Measurements from ENCODE around the gene IARS1. TPM values are rescaled to one million over a fixed set of nuclear protein-coding genes. Genes with fewer than 3 reads are reported as not detected.

IARS1 gene
- total and polyA plus RNA-seq, 2 of the 13 experiments (the other 11 are each of a cell fraction or from before 2014, with no cell fraction given): 55.9 to 185 TPM

DNA sequence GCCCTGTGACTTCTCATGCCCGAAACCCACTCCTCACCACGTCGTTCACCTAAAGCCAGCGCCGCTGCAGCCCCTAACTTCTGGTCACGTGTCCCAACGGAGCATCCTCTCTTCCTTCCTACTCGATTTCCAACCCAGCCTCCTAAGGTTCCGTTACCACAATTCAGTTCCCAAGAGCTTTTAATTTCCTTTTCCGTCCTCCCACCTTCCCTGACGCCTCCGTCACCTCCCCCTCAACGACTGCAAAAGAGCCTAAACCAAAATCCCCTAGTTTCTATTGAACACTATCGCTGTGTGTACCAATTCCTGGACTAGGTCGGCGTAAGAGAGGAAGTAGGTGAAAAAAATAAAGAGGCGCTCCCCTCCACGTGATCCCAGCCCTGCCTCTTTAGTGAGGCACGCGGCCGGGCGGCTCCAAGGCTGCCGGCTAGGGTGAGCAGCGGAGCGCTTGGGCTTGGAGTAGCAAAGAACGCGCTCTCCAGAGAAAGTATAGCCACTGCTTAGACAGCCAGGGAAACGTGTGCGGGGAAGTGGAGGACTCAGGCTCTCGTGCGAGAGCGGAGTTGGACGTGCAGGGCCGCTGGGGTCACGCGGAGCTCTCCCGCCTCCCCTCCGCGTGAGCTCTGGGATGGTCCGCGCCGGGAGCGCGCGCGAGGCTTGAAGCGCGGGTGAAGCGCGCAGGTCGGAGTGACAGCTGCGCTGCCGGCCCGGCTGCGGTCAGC, 31.9 kb upstream of the IARS1 start, which contains the start of the genes CENPP and NOL8 (continued):
- TF ChIP-seq, protein P1, sequence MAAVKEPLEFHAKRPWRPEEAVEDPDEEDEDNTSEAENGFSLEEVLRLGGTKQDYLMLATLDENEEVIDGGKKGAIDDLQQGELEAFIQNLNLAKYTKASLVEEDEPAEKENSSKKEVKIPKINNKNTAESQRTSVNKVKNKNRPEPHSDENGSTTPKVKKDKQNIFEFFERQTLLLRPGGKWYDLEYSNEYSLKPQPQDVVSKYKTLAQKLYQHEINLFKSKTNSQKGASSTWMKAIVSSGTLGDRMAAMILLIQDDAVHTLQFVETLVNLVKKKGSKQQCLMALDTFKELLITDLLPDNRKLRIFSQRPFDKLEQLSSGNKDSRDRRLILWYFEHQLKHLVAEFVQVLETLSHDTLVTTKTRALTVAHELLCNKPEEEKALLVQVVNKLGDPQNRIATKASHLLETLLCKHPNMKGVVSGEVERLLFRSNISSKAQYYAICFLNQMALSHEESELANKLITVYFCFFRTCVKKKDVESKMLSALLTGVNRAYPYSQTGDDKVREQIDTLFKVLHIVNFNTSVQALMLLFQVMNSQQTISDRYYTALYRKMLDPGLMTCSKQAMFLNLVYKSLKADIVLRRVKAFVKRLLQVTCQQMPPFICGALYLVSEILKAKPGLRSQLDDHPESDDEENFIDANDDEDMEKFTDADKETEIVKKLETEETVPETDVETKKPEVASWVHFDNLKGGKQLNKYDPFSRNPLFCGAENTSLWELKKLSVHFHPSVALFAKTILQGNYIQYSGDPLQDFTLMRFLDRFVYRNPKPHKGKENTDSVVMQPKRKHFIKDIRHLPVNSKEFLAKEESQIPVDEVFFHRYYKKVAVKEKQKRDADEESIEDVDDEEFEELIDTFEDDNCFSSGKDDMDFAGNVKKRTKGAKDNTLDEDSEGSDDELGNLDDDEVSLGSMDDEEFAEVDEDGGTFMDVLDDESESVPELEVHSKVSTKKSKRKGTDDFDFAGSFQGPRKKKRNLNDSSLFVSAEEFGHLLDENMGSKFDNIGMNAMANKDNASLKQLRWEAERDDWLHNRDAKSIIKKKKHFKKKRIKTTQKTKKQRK (IDR thresholded peaks at IDR 0.05; ENCODE audit: low read length): no peak
- TF ChIP-seq ZNF335 (CRISPR knock-in tag; IDR thresholded peaks at IDR 0.05) (no peak), FOSL2 (CRISPR knock-in tag; IDR thresholded peaks at IDR 0.05) (peak; percentile 12; the same call in 1 of the 2 replicates), FOXC1 (CRISPR knock-in tag; IDR thresholded peaks at IDR 0.05; ENCODE audit: borderline replicate concordance) (peak; percentile 17; the same call in 1 of the 2 replicates), CREB1 (IDR thresholded peaks at IDR 0.05) (peak; percentile 27; the same call in 1 of the 2 replicates), CREB1 (CRISPR knock-in tag; IDR thresholded peaks at IDR 0.05) (peak; percentile 84), ZNF839 (CRISPR knock-in tag; IDR thresholded peaks at IDR 0.05; ENCODE audit: borderline replicate concordance) (no peak), KLF6 (CRISPR knock-in tag; IDR thresholded peaks at IDR 0.05) (peak; percentile 89), HHEX (CRISPR knock-in tag; IDR thresholded peaks at IDR 0.05) (no peak), ZNF180 (CRISPR knock-in tag; IDR thresholded peaks at IDR 0.05; ENCODE audit: borderline replicate concordance, low read depth) (no peak), IKZF1 (IDR thresholded peaks at IDR 0.05) (no peak), SP2 (CRISPR knock-in tag; IDR thresholded peaks at IDR 0.05) (no peak), ZNF644 (CRISPR knock-in tag; IDR thresholded peaks at IDR 0.05; ENCODE audit: low read depth) (no peak), ZIK1 (CRISPR knock-in tag; IDR thresholded peaks at IDR 0.05; ENCODE audit: borderline replicate concordance, low read depth) (no peak; the same call in 1 of the 2 replicates), KMT2B (CRISPR knock-in tag; IDR thresholded peaks at IDR 0.05) (peak; percentile 97)
- TF ChIP-seq, protein P2, sequence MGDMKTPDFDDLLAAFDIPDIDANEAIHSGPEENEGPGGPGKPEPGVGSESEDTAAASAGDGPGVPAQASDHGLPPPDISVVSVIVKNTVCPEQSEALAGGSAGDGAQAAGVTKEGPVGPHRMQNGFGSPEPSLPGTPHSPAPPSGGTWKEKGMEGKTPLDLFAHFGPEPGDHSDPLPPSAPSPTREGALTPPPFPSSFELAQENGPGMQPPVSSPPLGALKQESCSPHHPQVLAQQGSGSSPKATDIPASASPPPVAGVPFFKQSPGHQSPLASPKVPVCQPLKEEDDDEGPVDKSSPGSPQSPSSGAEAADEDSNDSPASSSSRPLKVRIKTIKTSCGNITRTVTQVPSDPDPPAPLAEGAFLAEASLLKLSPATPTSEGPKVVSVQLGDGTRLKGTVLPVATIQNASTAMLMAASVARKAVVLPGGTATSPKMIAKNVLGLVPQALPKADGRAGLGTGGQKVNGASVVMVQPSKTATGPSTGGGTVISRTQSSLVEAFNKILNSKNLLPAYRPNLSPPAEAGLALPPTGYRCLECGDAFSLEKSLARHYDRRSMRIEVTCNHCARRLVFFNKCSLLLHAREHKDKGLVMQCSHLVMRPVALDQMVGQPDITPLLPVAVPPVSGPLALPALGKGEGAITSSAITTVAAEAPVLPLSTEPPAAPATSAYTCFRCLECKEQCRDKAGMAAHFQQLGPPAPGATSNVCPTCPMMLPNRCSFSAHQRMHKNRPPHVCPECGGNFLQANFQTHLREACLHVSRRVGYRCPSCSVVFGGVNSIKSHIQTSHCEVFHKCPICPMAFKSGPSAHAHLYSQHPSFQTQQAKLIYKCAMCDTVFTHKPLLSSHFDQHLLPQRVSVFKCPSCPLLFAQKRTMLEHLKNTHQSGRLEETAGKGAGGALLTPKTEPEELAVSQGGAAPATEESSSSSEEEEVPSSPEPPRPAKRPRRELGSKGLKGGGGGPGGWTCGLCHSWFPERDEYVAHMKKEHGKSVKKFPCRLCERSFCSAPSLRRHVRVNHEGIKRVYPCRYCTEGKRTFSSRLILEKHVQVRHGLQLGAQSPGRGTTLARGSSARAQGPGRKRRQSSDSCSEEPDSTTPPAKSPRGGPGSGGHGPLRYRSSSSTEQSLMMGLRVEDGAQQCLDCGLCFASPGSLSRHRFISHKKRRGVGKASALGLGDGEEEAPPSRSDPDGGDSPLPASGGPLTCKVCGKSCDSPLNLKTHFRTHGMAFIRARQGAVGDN (CRISPR knock-in tag; IDR thresholded peaks at IDR 0.05): peak; percentile 92
- TF ChIP-seq, protein P3, sequence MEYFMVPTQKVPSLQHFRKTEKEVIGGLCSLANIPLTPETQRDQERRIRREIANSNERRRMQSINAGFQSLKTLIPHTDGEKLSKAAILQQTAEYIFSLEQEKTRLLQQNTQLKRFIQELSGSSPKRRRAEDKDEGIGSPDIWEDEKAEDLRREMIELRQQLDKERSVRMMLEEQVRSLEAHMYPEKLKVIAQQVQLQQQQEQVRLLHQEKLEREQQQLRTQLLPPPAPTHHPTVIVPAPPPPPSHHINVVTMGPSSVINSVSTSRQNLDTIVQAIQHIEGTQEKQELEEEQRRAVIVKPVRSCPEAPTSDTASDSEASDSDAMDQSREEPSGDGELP (IDR thresholded peaks at IDR 0.05; ENCODE audit: borderline replicate concordance, low read depth): peak; percentile 75; the same call in 1 of the 2 replicates
